ENCODE measurements around the gene CDH22. TPM values are rescaled to one million over a fixed set of nuclear protein-coding genes. Genes with fewer than 3 reads are reported as not detected.
A peak's percentile ranks its signal among the peaks of the same experiment; 100 is the strongest.

CDH22 gene
- total RNA-seq, 1 experiment from 2014 or later, result not detected

- peaks cover 24% of the 10 kb centered on the region for H3K27me3 ChIP-seq (ENCODE audit: control insufficient read depth, insufficient read depth, low read length)
- POLR2A ChIA-PET, result no interaction called here
- no peak overlapping the region for H3K27ac ChIP-seq (ENCODE audit: low read length)
- DNase-seq (ENCODE audit: low read depth, low spot score) (peak; percentile 10), ATAC-seq (peak; percentile 95)
- no peak overlapping the region for H3K4me3 ChIP-seq (ENCODE audit: low read depth in 2 of 2, low read length in 2 of 2)
- in situ Hi-C loops (cut with HindIII; ENCODE audit: low pct_unique_long_range_greater_than_20kb, low sequenced_read_pairs), result no loop called here
- CTCF ChIA-PET, result no interaction called here
- no peaks in the 10 kb centered on the region for H3K36me3 ChIP-seq (ENCODE audit: control insufficient read depth, insufficient read depth, low read length)
- no peaks in the 10 kb centered on the region for H3K4me1 ChIP-seq (ENCODE audit: control insufficient read depth, insufficient read depth, low read length)
- peak; percentile 92 for TF ChIP-seq CTCF (IDR thresholded peaks at IDR 0.05)
- no peak for TF ChIP-seq POLR2AphosphoS5 (IDR thresholded peaks at IDR 0.05; ENCODE audit: low read depth, low read length)
- no peak for TF ChIP-seq TCF7L2 (IDR thresholded peaks at IDR 0.05; ENCODE audit: low read depth, low read length)
- no peak for TF ChIP-seq REST (IDR thresholded peaks at IDR 0.05; ENCODE audit: insufficient read depth in 1 of 2, low read depth in 2 of 2, low read length in 1 of 2)
- no peak for TF ChIP-seq SIN3A (IDR thresholded peaks at IDR 0.05; ENCODE audit: borderline replicate concordance, insufficient read depth, low read depth, low read length)
- BruUV-seq (replicated peaks), result no TSS peak
- intact Hi-C loops (cut with micrococcal nuclease; ENCODE audit: unreplicated experiment), result no loop called here
- H3K9me3 ChIP-seq (ENCODE audit: control insufficient read depth, insufficient read depth, low read depth, low read length), result no peaks in the 10 kb centered on the region
These were observed 133.7 kb downstream of the CDH22 start for GRCh38 chr20:46174469-46175126.

DNA sequence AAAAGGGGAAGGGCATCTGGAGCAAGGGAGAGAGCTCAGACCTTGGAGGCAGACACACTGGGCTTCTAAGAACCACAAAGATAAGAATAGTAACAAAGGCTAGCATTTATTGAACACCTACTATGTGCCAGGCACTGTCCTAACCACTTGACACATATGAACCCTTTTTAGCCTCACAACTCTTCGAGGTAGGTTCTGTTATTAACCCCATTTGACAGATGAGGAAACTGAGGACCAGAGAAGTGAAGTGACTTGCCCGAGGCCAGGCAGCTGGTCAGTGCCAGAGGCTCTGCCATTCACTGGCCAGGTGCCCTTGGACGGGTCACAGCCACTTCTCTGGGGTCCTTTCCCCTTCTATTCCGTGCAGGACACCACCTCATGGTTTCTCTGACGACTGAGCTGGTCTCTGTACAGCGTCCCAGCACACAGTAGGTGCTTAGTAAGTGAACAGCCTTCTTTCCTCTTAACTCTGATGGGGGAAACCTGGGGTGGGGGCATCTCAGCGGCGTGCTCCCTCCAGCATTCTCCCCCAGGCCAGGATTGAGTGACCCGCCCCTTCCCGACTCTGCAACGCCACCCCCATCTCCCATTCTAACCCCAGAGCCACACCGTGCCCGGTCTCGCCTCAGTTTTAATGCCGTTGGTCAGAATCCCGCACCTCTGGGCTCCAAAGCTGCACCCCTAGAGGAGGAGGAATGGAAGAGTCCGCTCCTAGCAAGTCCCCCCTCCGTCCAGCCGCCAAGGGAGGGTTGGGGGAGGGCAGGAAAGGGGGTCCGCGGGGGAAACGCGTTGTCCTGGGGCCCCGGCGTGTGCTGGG, 134.4 kb downstream of the CDH22 start:
- CTCF ChIA-PET, result no interaction called here
- Histone ChIP-seq H3K4me3 (ENCODE audit: low read depth in 2 of 2, low read length in 2 of 2) (no peak overlapping the region), H3K27me3 (ENCODE audit: control insufficient read depth, insufficient read depth, low read length) (peaks cover 24% of the 10 kb centered on the region), H3K4me1 (ENCODE audit: control insufficient read depth, insufficient read depth, low read length) (no peaks in the 10 kb centered on the region), H3K36me3 (ENCODE audit: control insufficient read depth, insufficient read depth, low read length) (no peaks in the 10 kb centered on the region), H3K9me3 (ENCODE audit: control insufficient read depth, insufficient read depth, low read depth, low read length) (no peaks in the 10 kb centered on the region), H3K27ac (ENCODE audit: low read length) (no peak overlapping the region)
- POLR2A ChIA-PET, result no interaction called here
- ATAC-seq (peak; percentile 24; the same call in 1 of the 2 replicates), DNase-seq (ENCODE audit: low read depth, low spot score) (no peak)
- no TSS peak for BruUV-seq (replicated peaks)
- in situ Hi-C loops (cut with HindIII; ENCODE audit: low pct_unique_long_range_greater_than_20kb, low sequenced_read_pairs) (no loop called here), intact Hi-C loops (cut with micrococcal nuclease; ENCODE audit: unreplicated experiment) (no loop called here)
- TF ChIP-seq TCF7L2 (IDR thresholded peaks at IDR 0.05; ENCODE audit: low read depth, low read length) (no peak), POLR2AphosphoS5 (IDR thresholded peaks at IDR 0.05; ENCODE audit: low read depth, low read length) (no peak), CTCF (IDR thresholded peaks at IDR 0.05) (no peak), REST (IDR thresholded peaks at IDR 0.05; ENCODE audit: insufficient read depth in 1 of 2, low read depth in 2 of 2, low read length in 1 of 2) (no peak), SIN3A (IDR thresholded peaks at IDR 0.05; ENCODE audit: borderline replicate concordance, insufficient read depth, low read depth, low read length) (no peak)
